ENCODE data around the gene TIMP4. TPM values are rescaled to one million over a fixed set of nuclear protein-coding genes. Genes with fewer than 3 reads are reported as not detected.

The TIMP4 gene
- total and polyA plus RNA-seq, 2 of the 4 experiments (the other 2 are of a cell fraction), result 0.39 to 0.54 TPM

DNA sequence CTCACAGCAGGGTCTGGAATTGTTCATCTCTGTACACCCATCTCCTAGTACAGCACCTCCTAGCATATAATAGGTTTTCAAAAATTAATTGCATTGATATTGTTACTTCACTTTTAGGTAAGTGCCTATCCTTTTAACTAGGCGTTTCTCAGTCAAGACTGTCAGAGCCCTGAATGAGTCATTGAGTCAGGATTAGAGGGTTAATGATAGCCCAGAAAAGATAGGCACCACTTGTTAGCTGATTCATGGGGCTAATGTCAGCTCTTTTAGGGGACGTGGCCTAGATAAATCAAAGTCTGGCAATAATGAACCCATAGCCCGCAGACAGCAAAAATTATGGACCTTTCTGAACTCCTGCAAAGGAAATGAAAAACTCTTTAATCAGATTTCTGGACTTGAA, 42.9 kb downstream of the TIMP4 start:
- Histone ChIP-seq H3K14ac (replicated peaks; ENCODE audit: low read depth, low read length) (no peak overlapping the region), H4K8ac (ENCODE audit: low read depth in 2 of 2, low read length in 2 of 2) (no peak overlapping the region), H3K23ac (ENCODE audit: low read depth, low read length) (no peak overlapping the region), H2AK9ac (replicated peaks; ENCODE audit: low read depth, low read length, poor library complexity) (no peak overlapping the region), H3K9ac (ENCODE audit: low read depth, low read length) (no peak overlapping the region), H3K36me3 (ENCODE audit: control insufficient read depth, insufficient read depth, low read length) (no peaks in the 10 kb centered on the region), H2AFZ (replicated peaks; ENCODE audit: low read length, poor library complexity) (no peak overlapping the region), H2BK20ac (ENCODE audit: low read depth, low read length) (no peak overlapping the region), H3K9me1 (ENCODE audit: insufficient read depth, low read length) (no peaks in the 10 kb centered on the region), H3K4ac (ENCODE audit: low read depth, low read length) (no peak overlapping the region), H3K18ac (ENCODE audit: low read depth, low read length) (no peak overlapping the region), H3K4me3 (ENCODE audit: insufficient read depth, low read depth, low read length) (no peak overlapping the region), H2BK15ac (ENCODE audit: low read depth, low read length) (no peak overlapping the region), H3K4me1 (ENCODE audit: control insufficient read depth, insufficient read depth, low read length) (no peaks in the 10 kb centered on the region), H3K27ac (ENCODE audit: insufficient read depth, low read length) (no peak overlapping the region), H3K27me3 (ENCODE audit: control insufficient read depth, insufficient read depth, low read length) (peaks cover 18% of the 10 kb centered on the region), H3K56ac (ENCODE audit: extremely low read depth, insufficient read depth, low read length) (no peak overlapping the region), H4K5ac (ENCODE audit: low read depth, low read length) (no peak overlapping the region), H3K79me1 (ENCODE audit: low read depth in 1 of 2, low read length in 2 of 2) (no peaks in the 10 kb centered on the region), H2AK5ac (ENCODE audit: low read depth, low read length) (no peak overlapping the region), H3K4me2 (ENCODE audit: low read depth, low read length) (no peak overlapping the region), H4K20me1 (ENCODE audit: insufficient read depth, low read length) (no peaks in the 10 kb centered on the region), H2BK5ac (ENCODE audit: low read depth, low read length, poor library complexity, severe bottlenecking) (no peak overlapping the region), H2BK120ac (ENCODE audit: low read depth, low read length) (no peak overlapping the region), H4K91ac (ENCODE audit: insufficient read depth, low read depth, low read length) (no peak overlapping the region), H3K9me3 (ENCODE audit: control insufficient read depth, insufficient read depth, low read length) (no peaks in the 10 kb centered on the region)
- no peak for TF ChIP-seq CHD1 (IDR thresholded peaks at IDR 0.05; ENCODE audit: low read depth, low read length)
- no peak for TF ChIP-seq CEBPB (IDR thresholded peaks at IDR 0.05; ENCODE audit: low read depth, low read length)
- TF ChIP-seq RCOR1 (IDR thresholded peaks at IDR 0.05; ENCODE audit: insufficient replicate concordance, low read length), result no peak
- TF ChIP-seq BHLHE40 (IDR thresholded peaks at IDR 0.05; ENCODE audit: low read depth, low read length), result no peak
- no peak for TF ChIP-seq RAD21 (IDR thresholded peaks at IDR 0.05; ENCODE audit: low read length)
- no peak for TF ChIP-seq FOS (IDR thresholded peaks at IDR 0.05; ENCODE audit: low read depth, low read length)
- TF ChIP-seq, protein P1, sequence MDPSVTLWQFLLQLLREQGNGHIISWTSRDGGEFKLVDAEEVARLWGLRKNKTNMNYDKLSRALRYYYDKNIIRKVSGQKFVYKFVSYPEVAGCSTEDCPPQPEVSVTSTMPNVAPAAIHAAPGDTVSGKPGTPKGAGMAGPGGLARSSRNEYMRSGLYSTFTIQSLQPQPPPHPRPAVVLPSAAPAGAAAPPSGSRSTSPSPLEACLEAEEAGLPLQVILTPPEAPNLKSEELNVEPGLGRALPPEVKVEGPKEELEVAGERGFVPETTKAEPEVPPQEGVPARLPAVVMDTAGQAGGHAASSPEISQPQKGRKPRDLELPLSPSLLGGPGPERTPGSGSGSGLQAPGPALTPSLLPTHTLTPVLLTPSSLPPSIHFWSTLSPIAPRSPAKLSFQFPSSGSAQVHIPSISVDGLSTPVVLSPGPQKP (IDR thresholded peaks at IDR 0.05; ENCODE audit: borderline replicate concordance, low read depth, low read length), result no peak
- no peak for TF ChIP-seq MXI1 (IDR thresholded peaks at IDR 0.05; ENCODE audit: borderline replicate concordance, low read depth, low read length)
- TF ChIP-seq MAZ (IDR thresholded peaks at IDR 0.05; ENCODE audit: borderline replicate concordance, low read depth, low read length), result no peak
- TF ChIP-seq, protein P2, sequence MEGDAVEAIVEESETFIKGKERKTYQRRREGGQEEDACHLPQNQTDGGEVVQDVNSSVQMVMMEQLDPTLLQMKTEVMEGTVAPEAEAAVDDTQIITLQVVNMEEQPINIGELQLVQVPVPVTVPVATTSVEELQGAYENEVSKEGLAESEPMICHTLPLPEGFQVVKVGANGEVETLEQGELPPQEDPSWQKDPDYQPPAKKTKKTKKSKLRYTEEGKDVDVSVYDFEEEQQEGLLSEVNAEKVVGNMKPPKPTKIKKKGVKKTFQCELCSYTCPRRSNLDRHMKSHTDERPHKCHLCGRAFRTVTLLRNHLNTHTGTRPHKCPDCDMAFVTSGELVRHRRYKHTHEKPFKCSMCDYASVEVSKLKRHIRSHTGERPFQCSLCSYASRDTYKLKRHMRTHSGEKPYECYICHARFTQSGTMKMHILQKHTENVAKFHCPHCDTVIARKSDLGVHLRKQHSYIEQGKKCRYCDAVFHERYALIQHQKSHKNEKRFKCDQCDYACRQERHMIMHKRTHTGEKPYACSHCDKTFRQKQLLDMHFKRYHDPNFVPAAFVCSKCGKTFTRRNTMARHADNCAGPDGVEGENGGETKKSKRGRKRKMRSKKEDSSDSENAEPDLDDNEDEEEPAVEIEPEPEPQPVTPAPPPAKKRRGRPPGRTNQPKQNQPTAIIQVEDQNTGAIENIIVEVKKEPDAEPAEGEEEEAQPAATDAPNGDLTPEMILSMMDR (conservative IDR thresholded peaks at IDR 0.05; ENCODE audit: low read depth, low read length), result no peak
- TF ChIP-seq SMC3 (IDR thresholded peaks at IDR 0.05; ENCODE audit: low read depth, low read length), result no peak
- no peak for TF ChIP-seq MAFK (IDR thresholded peaks at IDR 0.05; ENCODE audit: low read depth, low read length)
- TF ChIP-seq, protein P3, sequence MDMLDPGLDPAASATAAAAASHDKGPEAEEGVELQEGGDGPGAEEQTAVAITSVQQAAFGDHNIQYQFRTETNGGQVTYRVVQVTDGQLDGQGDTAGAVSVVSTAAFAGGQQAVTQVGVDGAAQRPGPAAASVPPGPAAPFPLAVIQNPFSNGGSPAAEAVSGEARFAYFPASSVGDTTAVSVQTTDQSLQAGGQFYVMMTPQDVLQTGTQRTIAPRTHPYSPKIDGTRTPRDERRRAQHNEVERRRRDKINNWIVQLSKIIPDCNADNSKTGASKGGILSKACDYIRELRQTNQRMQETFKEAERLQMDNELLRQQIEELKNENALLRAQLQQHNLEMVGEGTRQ (IDR thresholded peaks at IDR 0.05; ENCODE audit: low read depth, low read length), result no peak
- BruUV-seq (replicated peaks), result no TSS peak
- in situ Hi-C loops (cut with MboI; ENCODE audit: low sequenced_read_pairs), result no loop called here
- dilution Hi-C loops (cut with HindIII; ENCODE audit: low sequenced_read_pairs, unreplicated experiment), result no loop called here
- DNase-seq, result no peak
- intact Hi-C loops (cut with micrococcal nuclease), result no loop called here
- ChIA-PET CTCF (no interaction called here), POLR2A (ENCODE audit: unreplicated experiment) (no interaction called here)
- WGBS, 2 experiments (ENCODE audit: extremely low coverage in 2 of 2, insufficient read length in 1 of 2), result 43% methylated on average over 1 of the region's 3 CpGs; no CpG with 5 or more reads in 1 of the 2 experiments
- no peak for ATAC-seq (ENCODE audit: low read depth)
